MCF 10A (cell line): Measurements from ENCODE around the gene ZFC3H1. TPM values are rescaled to one million over a fixed set of nuclear protein-coding genes. Genes with fewer than 3 reads are reported as not detected.

ENCODE experiments used
- BruUV-seq: library from RNA; stranded (reverse); fragments of 400-500 nt; replicated peaks from 2 replicates; lab custom pipeline; 2021; lab: Mats Ljungman, UMichigan
- CTCF ChIA-PET: fragments of 300-600 bp; sonication (Branson Sonifier 250); formaldehyde crosslinking; extraction: SDS; loops from one replicate; lab custom pipeline; 2021; ENCODE audit warnings: antibody characterized with exemption, inconsistent platforms; lab: Yijun Ruan, JAX
- POLR2A ChIA-PET: fragments of 300-600, 350-650 bp; sonication (Branson Sonifier 250); formaldehyde crosslinking; extraction: SDS; loops from one replicate; lab custom pipeline; 2020; ENCODE audit warnings: antibody characterized with exemption, inconsistent platforms; lab: Yijun Ruan, JAX
- DNase-seq: peaks from one replicate; pipeline ENCODE4 v3.0.0-alpha.2; 2018; ENCODE audit not compliant: unreplicated experiment
- H3K27ac Mint-ChIP-seq: one replicate; pipeline ENCODE4 v1.8.0; 2022; ENCODE audit warnings: mild to moderate bottlenecking, low read depth, mixed read lengths; ENCODE audit not compliant: unreplicated experiment
- H3K27me3 Mint-ChIP-seq: one replicate; pipeline ENCODE4 v1.8.0; 2022; ENCODE audit warnings: mixed read lengths; ENCODE audit not compliant: insufficient read depth, unreplicated experiment
- H3K36me3 Mint-ChIP-seq: one replicate; pipeline ENCODE4 v1.8.0; 2022; ENCODE audit warnings: mild to moderate bottlenecking, moderate library complexity, mixed read lengths; ENCODE audit not compliant: insufficient read depth, unreplicated experiment
- H3K4me1 Mint-ChIP-seq: one replicate; pipeline ENCODE4 v1.8.0; 2022; ENCODE audit warnings: mixed read lengths; ENCODE audit not compliant: insufficient read depth, unreplicated experiment
- H3K4me3 Mint-ChIP-seq: one replicate; pipeline ENCODE4 v1.8.0; 2022; ENCODE audit warnings: mild to moderate bottlenecking, moderate library complexity, mixed read lengths; ENCODE audit not compliant: unreplicated experiment
- H3K9me3 Mint-ChIP-seq: one replicate; pipeline ENCODE4 v1.8.0; 2022; ENCODE audit warnings: mixed read lengths; ENCODE audit not compliant: unreplicated experiment
- intact Hi-C: fragments of 100-400 bp; cut with micrococcal nuclease; formaldehyde crosslinking; loops from 2 replicates; pipeline ENCODE4 v1.14.1; 2022
- total RNA-seq: library from RNA; stranded (reverse); gene quantifications from 2 replicates; pipeline ENCODE4 v1.2.3, GENCODE V29; 2022
- TF ChIP-seq, protein P1 (sequence below): fragments of 200-600 bp; IDR thresholded peaks from one replicate; pipeline ENCODE4 v1.8.0; 2022; ENCODE audit warnings: antibody characterized with exemption, mild to moderate bottlenecking; ENCODE audit not compliant: unreplicated experiment

ZFC3H1 gene
- total RNA-seq, 1 experiment from 2014 or later: 55.3 TPM

DNA sequence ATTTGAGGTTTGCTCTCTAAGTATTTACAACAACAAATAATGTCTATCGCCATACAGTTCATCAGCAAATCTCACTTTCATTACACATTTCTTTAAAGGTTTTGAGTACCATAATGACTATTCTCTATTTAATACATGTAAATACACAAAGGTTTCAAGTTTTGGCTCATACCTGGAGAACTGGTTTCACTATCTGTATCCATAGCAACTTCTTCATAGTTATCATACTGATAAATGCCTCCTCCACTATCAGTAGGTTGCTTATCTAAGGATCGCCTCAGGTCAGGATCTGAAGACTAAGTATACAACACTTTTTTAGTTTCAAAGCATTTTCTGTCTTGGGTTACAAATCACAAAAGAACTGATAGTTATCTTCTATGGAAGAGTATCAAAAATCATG is 21.4 kb downstream of the ZFC3H1 start:
- no peaks in the 10 kb centered on the region for H3K4me1 Mint-ChIP-seq
- H3K27ac Mint-ChIP-seq: no peak overlapping the region
- ChIA-PET CTCF (interaction anchor here (0.6 to 1.4 kb wide), 4 partner anchors 16 to 240 kb away, joined by 3 to 4 read pairs (median 4); no protein-coding TSS in a partner anchor), POLR2A (interaction anchor here (1.0 kb wide), 1 partner anchor 21 kb away, joined by 4 read pairs; no protein-coding TSS in a partner anchor)
- H3K36me3 Mint-ChIP-seq: peaks cover 90% of the 10 kb centered on the region
- no peak overlapping the region for H3K4me3 Mint-ChIP-seq
- DNase-seq: no peak
- H3K9me3 Mint-ChIP-seq: no peaks in the 10 kb centered on the region
- no TSS peak for BruUV-seq
- no peaks in the 10 kb centered on the region for H3K27me3 Mint-ChIP-seq
- intact Hi-C loops: no loop called here
- TF ChIP-seq, protein P1, sequence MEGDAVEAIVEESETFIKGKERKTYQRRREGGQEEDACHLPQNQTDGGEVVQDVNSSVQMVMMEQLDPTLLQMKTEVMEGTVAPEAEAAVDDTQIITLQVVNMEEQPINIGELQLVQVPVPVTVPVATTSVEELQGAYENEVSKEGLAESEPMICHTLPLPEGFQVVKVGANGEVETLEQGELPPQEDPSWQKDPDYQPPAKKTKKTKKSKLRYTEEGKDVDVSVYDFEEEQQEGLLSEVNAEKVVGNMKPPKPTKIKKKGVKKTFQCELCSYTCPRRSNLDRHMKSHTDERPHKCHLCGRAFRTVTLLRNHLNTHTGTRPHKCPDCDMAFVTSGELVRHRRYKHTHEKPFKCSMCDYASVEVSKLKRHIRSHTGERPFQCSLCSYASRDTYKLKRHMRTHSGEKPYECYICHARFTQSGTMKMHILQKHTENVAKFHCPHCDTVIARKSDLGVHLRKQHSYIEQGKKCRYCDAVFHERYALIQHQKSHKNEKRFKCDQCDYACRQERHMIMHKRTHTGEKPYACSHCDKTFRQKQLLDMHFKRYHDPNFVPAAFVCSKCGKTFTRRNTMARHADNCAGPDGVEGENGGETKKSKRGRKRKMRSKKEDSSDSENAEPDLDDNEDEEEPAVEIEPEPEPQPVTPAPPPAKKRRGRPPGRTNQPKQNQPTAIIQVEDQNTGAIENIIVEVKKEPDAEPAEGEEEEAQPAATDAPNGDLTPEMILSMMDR: no peak

DNA sequence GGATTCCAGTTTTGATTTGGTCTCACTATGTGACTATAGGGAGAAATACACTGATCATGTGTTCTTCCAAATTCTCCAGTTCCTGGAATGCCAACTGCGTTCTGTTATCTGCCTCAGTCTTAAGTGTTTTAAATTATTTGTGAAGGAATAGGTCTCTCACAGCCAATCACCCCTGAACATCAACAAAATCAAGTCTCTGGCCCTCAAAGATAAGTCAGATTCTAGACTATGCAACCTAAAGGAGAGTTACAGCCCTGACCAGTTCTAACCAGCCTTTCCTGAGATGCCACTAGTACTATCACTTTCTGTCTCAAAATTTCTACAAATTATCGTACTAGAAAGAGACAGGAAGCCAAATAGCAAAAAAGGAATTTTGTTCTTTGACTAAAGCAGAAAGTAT is 22.3 kb downstream of the ZFC3H1 start:
- Mint-ChIP-seq H3K4me1 (peaks cover 6% of the 10 kb centered on the region), H3K27ac (no peak overlapping the region), H3K36me3 (peaks cover 89% of the 10 kb centered on the region), H3K4me3 (no peak overlapping the region), H3K27me3 (no peaks in the 10 kb centered on the region), H3K9me3 (no peaks in the 10 kb centered on the region)
- ChIA-PET POLR2A (interaction anchor here (0.9 to 1.3 kb wide), 3 partner anchors 10 to 22 kb away, joined by 3 to 5 read pairs (median 3); partner anchors contain the start of gene ZFC3H1), CTCF (no interaction called here)
- DNase-seq: no peak
- intact Hi-C loops: no loop called here
- no TSS peak for BruUV-seq
- TF ChIP-seq, protein P1: no peak

DNA sequence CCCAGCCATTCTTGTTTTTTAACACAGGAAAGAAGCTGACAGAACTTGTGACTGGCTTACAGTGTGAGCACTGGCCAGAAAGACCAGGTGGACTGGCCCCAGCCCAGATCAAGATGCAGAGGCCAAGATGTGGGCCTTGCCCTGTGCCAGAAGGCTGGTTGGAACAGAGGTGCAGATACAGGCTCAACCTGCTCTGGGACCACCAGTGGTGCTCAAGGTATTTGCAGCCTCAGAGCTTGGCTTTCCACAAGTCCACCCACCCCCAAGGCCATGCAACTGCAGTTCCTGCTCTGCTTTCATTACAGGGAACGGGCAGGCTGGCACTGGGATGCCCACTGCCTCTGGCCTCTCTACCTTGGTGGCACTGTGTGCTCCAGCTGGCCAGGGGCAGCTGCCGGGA is 23.3 kb downstream of the ZFC3H1 start:
- TF ChIP-seq, protein P1: no peak
- H3K27ac Mint-ChIP-seq: no peak overlapping the region

DNA sequence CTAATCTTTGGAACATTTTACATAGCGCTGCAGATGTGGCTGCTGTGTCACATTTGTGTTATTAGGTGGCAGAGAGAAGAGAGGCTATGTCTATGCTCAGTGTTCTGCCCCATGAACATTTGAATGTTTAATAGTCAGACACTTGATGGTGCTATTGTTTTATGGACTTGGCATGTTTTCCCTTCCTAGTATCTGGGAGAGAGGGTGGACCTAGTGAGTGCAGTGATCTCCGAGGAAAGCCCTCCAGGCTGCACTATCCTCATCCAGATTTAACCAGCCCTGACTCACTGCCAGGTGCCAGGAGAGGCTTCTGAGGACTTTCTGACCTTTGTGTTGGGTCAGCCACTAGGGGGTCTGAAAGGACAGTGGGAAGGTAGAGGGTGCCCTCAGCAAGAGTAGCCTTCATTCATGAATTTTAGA is 24.3 kb downstream of the ZFC3H1 start:
- intact Hi-C loops: no loop called here
- Mint-ChIP-seq H3K4me3 (no peak overlapping the region), H3K4me1 (peaks cover 6% of the 10 kb centered on the region), H3K9me3 (no peaks in the 10 kb centered on the region), H3K27ac (peak overlapping the region; percentile 9), H3K36me3 (peaks cover 96% of the 10 kb centered on the region), H3K27me3 (no peaks in the 10 kb centered on the region)
- BruUV-seq: no TSS peak
- DNase-seq: peak; percentile 26
- POLR2A ChIA-PET: interaction anchor here (0.7 kb wide), 1 partner anchor 97 kb away, joined by 4 read pairs; no protein-coding TSS in a partner anchor
- TF ChIP-seq, protein P1: no peak
- CTCF ChIA-PET: interaction anchor here (0.7 to 1.5 kb wide), 2 partner anchors 12 to 108 kb away, joined by 3 to 4 read pairs; no protein-coding TSS in a partner anchor

More for the DNA sequence above, 23.3 kb downstream of the ZFC3H1 start:
- no peak overlapping the region for H3K4me3 Mint-ChIP-seq
- H3K4me1 Mint-ChIP-seq: peaks cover 6% of the 10 kb centered on the region
- no peaks in the 10 kb centered on the region for H3K9me3 Mint-ChIP-seq
- ChIA-PET CTCF (interaction anchor here (0.5 to 1.5 kb wide), 4 partner anchors 13 to 288 kb away, joined by 3 to 5 read pairs (median 3); no protein-coding TSS in a partner anchor), POLR2A (interaction anchor here (0.6 to 1.3 kb wide), 3 partner anchors 9 to 229 kb away, joined by 3 read pairs; no protein-coding TSS in a partner anchor)
- no peaks in the 10 kb centered on the region for H3K27me3 Mint-ChIP-seq
- DNase-seq: no peak
- intact Hi-C loops: no loop called here
- H3K36me3 Mint-ChIP-seq: peaks cover 95% of the 10 kb centered on the region
- BruUV-seq: no TSS peak
